Hepatocyte (in vitro differentiated cells): Measurements from ENCODE around the gene IQCB1.

Source experiments
- EZH2 ChIP-seq: fragments of 200-600 bp; sonication (generic); IDR thresholded peaks from 2 replicates; pipeline ENCODE4 v1.6.1; 2016; ENCODE audit warnings: antibody characterized with exemption, mild to moderate bottlenecking, borderline replicate concordance
- TF ChIP-seq, protein P1 (sequence below): fragments of 200-600 bp; sonication (generic); IDR thresholded peaks from 2 replicates; pipeline ENCODE4 v1.5.1; 2016; ENCODE audit warnings: antibody characterized with exemption, mild to moderate bottlenecking; ENCODE audit not compliant: poor library complexity

- TF ChIP-seq, protein P1, sequence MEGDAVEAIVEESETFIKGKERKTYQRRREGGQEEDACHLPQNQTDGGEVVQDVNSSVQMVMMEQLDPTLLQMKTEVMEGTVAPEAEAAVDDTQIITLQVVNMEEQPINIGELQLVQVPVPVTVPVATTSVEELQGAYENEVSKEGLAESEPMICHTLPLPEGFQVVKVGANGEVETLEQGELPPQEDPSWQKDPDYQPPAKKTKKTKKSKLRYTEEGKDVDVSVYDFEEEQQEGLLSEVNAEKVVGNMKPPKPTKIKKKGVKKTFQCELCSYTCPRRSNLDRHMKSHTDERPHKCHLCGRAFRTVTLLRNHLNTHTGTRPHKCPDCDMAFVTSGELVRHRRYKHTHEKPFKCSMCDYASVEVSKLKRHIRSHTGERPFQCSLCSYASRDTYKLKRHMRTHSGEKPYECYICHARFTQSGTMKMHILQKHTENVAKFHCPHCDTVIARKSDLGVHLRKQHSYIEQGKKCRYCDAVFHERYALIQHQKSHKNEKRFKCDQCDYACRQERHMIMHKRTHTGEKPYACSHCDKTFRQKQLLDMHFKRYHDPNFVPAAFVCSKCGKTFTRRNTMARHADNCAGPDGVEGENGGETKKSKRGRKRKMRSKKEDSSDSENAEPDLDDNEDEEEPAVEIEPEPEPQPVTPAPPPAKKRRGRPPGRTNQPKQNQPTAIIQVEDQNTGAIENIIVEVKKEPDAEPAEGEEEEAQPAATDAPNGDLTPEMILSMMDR, result no peak
- TF ChIP-seq EZH2, result no peak
These were observed 75.2 kb downstream of the IQCB1 start for GRCh38 chr3:121759541-121760202.
